ENCODE results near the gene PGC. TPM values are rescaled to one million over a fixed set of nuclear protein-coding genes. Genes with fewer than 3 reads are reported as not detected.
A peak's percentile ranks its signal among the peaks of the same experiment; 100 is the strongest.

Gene PGC
- total and polyA plus RNA-seq, 2 donors (not counting 3 experiments of a cell fraction or from before 2014, with no cell fraction given) = not detected

- FAIRE-seq (no peak), DNase-seq (ENCODE audit: low read depth, low spot score) (no peak)
- ChIA-PET CTCF (interaction anchor here (0.8 to 2.2 kb wide), 2 partner anchors 11 to 124 kb away, joined by 6 read pairs; partner anchors contain the start of genes BYSL and MED20), POLR2A (interaction anchor here (0.6 kb wide), 1 partner anchor 189 kb away, joined by 12 read pairs; no protein-coding TSS in a partner anchor)
- Histone ChIP-seq H2AFZ (ENCODE audit: low read depth, low read length) (no peak overlapping the region), H3K4me3 (replicated peaks in 1 of 3; ENCODE audit: insufficient read depth in 1 of 3, low read depth in 1 of 3, low read length in 3 of 3) (no peak overlapping the region), H3K36me3 (ENCODE audit: control insufficient read depth in 2 of 2, extremely low read depth in 1 of 2, insufficient read depth in 2 of 2, low read length in 2 of 2) (peaks cover 2 to 3% of the 10 kb centered on the region in 2 experiments), H3K4me2 (ENCODE audit: insufficient read depth, low read length) (no peak overlapping the region), H3K9ac (replicated peaks; ENCODE audit: extremely low read depth, insufficient read depth, low read length) (no peak overlapping the region), H3K9me3 (replicated peaks; ENCODE audit: control insufficient read depth, insufficient read depth, low read length) (no peaks in the 10 kb centered on the region), H4K20me1 (replicated peaks; ENCODE audit: control insufficient read depth, extremely low read depth, insufficient read depth, low read length) (no peaks in the 10 kb centered on the region), H3K4me1 (ENCODE audit: control insufficient read depth, extremely low read depth, insufficient read depth, low read length) (no peaks in the 10 kb centered on the region), H3K79me2 (ENCODE audit: control insufficient read depth, insufficient read depth, low read length) (no peaks in the 10 kb centered on the region), H3K27ac (ENCODE audit: insufficient read depth, low read depth, low read length) (no peak overlapping the region), H3K27me3 (ENCODE audit: control insufficient read depth in 2 of 2, insufficient read depth in 2 of 2, low read length in 2 of 2) (no peaks in the 10 kb centered on the region), H3K9me1 (replicated peaks; ENCODE audit: control insufficient read depth, extremely low read depth, insufficient read depth, low read length) (no peaks in the 10 kb centered on the region)
- dilution Hi-C loops (cut with MboI; ENCODE audit: extremely low pct_ligation_motif_present, low sequenced_read_pairs) = no loop called here
- intact Hi-C loops (cut with micrococcal nuclease) = no loop called here
- no TSS peak for BruUV-seq (replicated peaks)
- no peak for TF ChIP-seq MAX (IDR thresholded peaks at IDR 0.05; ENCODE audit: insufficient read depth, insufficient read length)
- no peak for TF ChIP-seq POLR2A (IDR thresholded peaks at IDR 0.05; ENCODE audit: low read depth, low read length)
Measured at GRCh38 chr6:41796474-41796873, 49.3 kb upstream of the PGC start.

- Histone ChIP-seq H3K4me3 (replicated peaks in 1 of 3; ENCODE audit: insufficient read depth in 1 of 3, low read depth in 1 of 3, low read length in 3 of 3) (no peak overlapping the region), H3K9me3 (replicated peaks; ENCODE audit: control insufficient read depth, insufficient read depth, low read length) (no peaks in the 10 kb centered on the region), H3K4me2 (ENCODE audit: insufficient read depth, low read length) (no peak overlapping the region), H2AFZ (ENCODE audit: low read depth, low read length) (no peak overlapping the region), H3K27ac (ENCODE audit: insufficient read depth, low read depth, low read length) (no peak overlapping the region), H3K36me3 (ENCODE audit: control insufficient read depth in 2 of 2, extremely low read depth in 1 of 2, insufficient read depth in 2 of 2, low read length in 2 of 2) (peaks cover 6 to 10% of the 10 kb centered on the region in 2 experiments), H4K20me1 (replicated peaks; ENCODE audit: control insufficient read depth, extremely low read depth, insufficient read depth, low read length) (no peaks in the 10 kb centered on the region), H3K9me1 (replicated peaks; ENCODE audit: control insufficient read depth, extremely low read depth, insufficient read depth, low read length) (no peaks in the 10 kb centered on the region), H3K27me3 (ENCODE audit: control insufficient read depth in 2 of 2, insufficient read depth in 2 of 2, low read length in 2 of 2) (no peaks in the 10 kb centered on the region), H3K79me2 (ENCODE audit: control insufficient read depth, insufficient read depth, low read length) (peaks cover 17% of the 10 kb centered on the region), H3K4me1 (ENCODE audit: control insufficient read depth, extremely low read depth, insufficient read depth, low read length) (peaks cover 5% of the 10 kb centered on the region), H3K9ac (replicated peaks; ENCODE audit: extremely low read depth, insufficient read depth, low read length) (no peak overlapping the region)
- dilution Hi-C loops (cut with MboI; ENCODE audit: extremely low pct_ligation_motif_present, low sequenced_read_pairs) = no loop called here
- DNase-seq (ENCODE audit: low read depth, low spot score) (no peak), FAIRE-seq (no peak)
- ChIA-PET CTCF (interaction anchor here (2.0 kb wide), 1 partner anchor 9 kb away, joined by 8 read pairs; no protein-coding TSS in a partner anchor), POLR2A (no interaction called here)
- TF ChIP-seq POLR2A (IDR thresholded peaks at IDR 0.05; ENCODE audit: low read depth, low read length) = no peak
- TF ChIP-seq FOS (IDR thresholded peaks at IDR 0.05; ENCODE audit: borderline replicate concordance, insufficient read depth, low read length) = no peak
- no peak for TF ChIP-seq MAX (IDR thresholded peaks at IDR 0.05; ENCODE audit: insufficient read depth, insufficient read length)
- TF ChIP-seq GATA2 (IDR thresholded peaks at IDR 0.05; ENCODE audit: insufficient read depth, insufficient read length, low read depth, low read length) = no peak
- TF ChIP-seq JUN (IDR thresholded peaks at IDR 0.05; ENCODE audit: borderline replicate concordance, insufficient read depth, insufficient read length, low read depth) = no peak
- TF ChIP-seq, protein P1, sequence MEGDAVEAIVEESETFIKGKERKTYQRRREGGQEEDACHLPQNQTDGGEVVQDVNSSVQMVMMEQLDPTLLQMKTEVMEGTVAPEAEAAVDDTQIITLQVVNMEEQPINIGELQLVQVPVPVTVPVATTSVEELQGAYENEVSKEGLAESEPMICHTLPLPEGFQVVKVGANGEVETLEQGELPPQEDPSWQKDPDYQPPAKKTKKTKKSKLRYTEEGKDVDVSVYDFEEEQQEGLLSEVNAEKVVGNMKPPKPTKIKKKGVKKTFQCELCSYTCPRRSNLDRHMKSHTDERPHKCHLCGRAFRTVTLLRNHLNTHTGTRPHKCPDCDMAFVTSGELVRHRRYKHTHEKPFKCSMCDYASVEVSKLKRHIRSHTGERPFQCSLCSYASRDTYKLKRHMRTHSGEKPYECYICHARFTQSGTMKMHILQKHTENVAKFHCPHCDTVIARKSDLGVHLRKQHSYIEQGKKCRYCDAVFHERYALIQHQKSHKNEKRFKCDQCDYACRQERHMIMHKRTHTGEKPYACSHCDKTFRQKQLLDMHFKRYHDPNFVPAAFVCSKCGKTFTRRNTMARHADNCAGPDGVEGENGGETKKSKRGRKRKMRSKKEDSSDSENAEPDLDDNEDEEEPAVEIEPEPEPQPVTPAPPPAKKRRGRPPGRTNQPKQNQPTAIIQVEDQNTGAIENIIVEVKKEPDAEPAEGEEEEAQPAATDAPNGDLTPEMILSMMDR (IDR thresholded peaks at IDR 0.05; ENCODE audit: extremely low read depth in 1 of 2, insufficient read depth in 1 of 2, low read depth in 1 of 2, low read length in 2 of 2) = no peak
- peak; percentile 13 for TF ChIP-seq POLR2AphosphoS5 (IDR thresholded peaks at IDR 0.05; ENCODE audit: insufficient read depth, low read depth, low read length)
- intact Hi-C loops (cut with micrococcal nuclease) = no loop called here
- no TSS peak for BruUV-seq (replicated peaks)
Measured at GRCh38 chr6:41791984-41792383, 44.8 kb upstream of the PGC start.

Measured in endothelial cell of umbilical vein (primary cell).